CD4-positive, alpha-beta T cell (primary cell): ENCODE measurements around the gene METTL1. TPM values are rescaled to one million over a fixed set of nuclear protein-coding genes. Genes with fewer than 3 reads are reported as not detected.

Experiments
- ATAC-seq: fragments of 200-7000 bp; cut with Tn5 transposase; one replicate; pipeline ENCODE4 v1.10.0; 2022; ENCODE audit warnings: mild to moderate bottlenecking; ENCODE audit not compliant: poor library complexity
- CTCF ChIA-PET: fragments of 350-600 bp; sonication (Branson Sonifier 250); formaldehyde crosslinking; loops from one replicate; lab custom pipeline; 2021; ENCODE audit warnings: antibody characterized with exemption, inconsistent platforms; lab: Charles Lee
- POLR2A ChIA-PET: fragments of 350-600 bp; sonication (Branson Sonifier 250); formaldehyde crosslinking; loops from one replicate; lab custom pipeline; 2021; ENCODE audit warnings: antibody characterized with exemption, inconsistent platforms; lab: Charles Lee
- DNase-seq, 14 experiments: peaks; one replicate each; pipeline ENCODE4 v3.0.0-alpha.2; 2013 to 2020; ENCODE audit warnings: mixed read lengths in 2 of 14
- H3K27ac ChIP-seq, 2 donors: one replicate each; pipeline versions ENCODE4 v1.5.1 to v1.7.0; 2013; ENCODE audit warnings: low read length in 2 of 2, low read depth in 1 of 2, mild to moderate bottlenecking in 1 of 2
- H3K27me3 ChIP-seq, 2 experiments: 1 replicate in 1 of 2; 2 replicates in 1 of 2; pipeline versions ENCODE4 v1.6.1 to v1.7.0; 2013; ENCODE audit warnings: low read length in 2 of 2, control low read depth in 1 of 2, mild to moderate bottlenecking in 1 of 2, moderate library complexity in 1 of 2; ENCODE audit not compliant: insufficient read depth in 2 of 2, control insufficient read depth in 1 of 2
- H3K36me3 ChIP-seq: one replicate; pipeline ENCODE4 v1.6.1; 2013; ENCODE audit warnings: low read length, control low read depth; ENCODE audit not compliant: insufficient read depth
- H3K4me1 ChIP-seq: one replicate; pipeline ENCODE4 v1.6.1; 2013; ENCODE audit warnings: low read length, control low read depth; ENCODE audit not compliant: insufficient read depth
- H3K4me3 ChIP-seq: one replicate; pipeline ENCODE4 v1.5.1; 2013; ENCODE audit warnings: mild to moderate bottlenecking, low read length, moderate library complexity
- H3K9me3 ChIP-seq, 2 experiments: 1 replicate in 1 of 2; 2 replicates in 1 of 2; pipeline versions ENCODE4 v1.6.1 to v1.7.0; 2013; ENCODE audit warnings: low read length in 2 of 2, mild to moderate bottlenecking in 2 of 2, control low read depth in 1 of 2, moderate library complexity in 1 of 2; ENCODE audit not compliant: control insufficient read depth in 1 of 2, insufficient read depth in 1 of 2
- H3K27ac Mint-ChIP-seq: one replicate; pipeline ENCODE4 v1.8.0; 2020; ENCODE audit warnings: mixed read lengths
- H3K27me3 Mint-ChIP-seq: one replicate; pipeline ENCODE4 v1.8.0; 2021; ENCODE audit warnings: mixed read lengths
- H3K36me3 Mint-ChIP-seq: one replicate; pipeline ENCODE4 v1.8.0; 2021; ENCODE audit warnings: low read depth, mixed read lengths
- H3K4me1 Mint-ChIP-seq: one replicate; pipeline ENCODE4 v1.8.0; 2021; ENCODE audit warnings: low read depth, mixed read lengths
- H3K4me3 Mint-ChIP-seq: one replicate; pipeline ENCODE4 v1.8.0; 2020; ENCODE audit warnings: mild to moderate bottlenecking, mixed read lengths
- H3K9me3 Mint-ChIP-seq: one replicate; pipeline ENCODE4 v1.8.0; 2020; ENCODE audit warnings: mixed read lengths
- CTCF ChIP-seq: fragments of 200-600 bp; IDR thresholded peaks from one replicate; pipeline ENCODE4 v1.8.0; 2022; ENCODE audit warnings: antibody characterized with exemption, mild to moderate bottlenecking
- intact Hi-C, 2 experiments: fragments of 100-400 bp; cut with DNase I in 1 of 2; cut with micrococcal nuclease in 1 of 2; formaldehyde crosslinking; loops; one replicate each; pipeline versions ENCODE4 v1.15.1 to v1.9.0; 2023 to 2025; cut with DNase I, micrococcal nuclease
- total RNA-seq, 174 experiments: library from RNA in 2 of 174; stranded (reverse) in 2 of 174; gene quantifications; one replicate each; pipeline ENCODE4 v1.2.3 and lab custom pipeline; 2021 to 2026

METTL1 gene
- total RNA-seq, 2 experiments from 2014 or later: 9.3 to 12.0 TPM

- ChIA-PET CTCF (interaction anchor here (2.5 kb wide), 1 partner anchor 13 kb away, joined by 15 read pairs; no protein-coding TSS in a partner anchor), POLR2A (interaction anchor here (0.6 to 2.5 kb wide), 6 partner anchors 8 to 198 kb away, joined by 3 to 28 read pairs (median 5); partner anchors contain the start of genes ATP23, MARCHF9 and OS9)
- DNase-seq (no peak), ATAC-seq (no peak)
- Mint-ChIP-seq H3K4me3 (peak overlapping the region; percentile 94), H3K27me3 (no peaks in the 10 kb centered on the region), H3K36me3 (peaks cover 56% of the 10 kb centered on the region), H3K9me3 (no peaks in the 10 kb centered on the region), H3K27ac (peak overlapping the region; percentile 94), H3K4me1 (peaks cover 71% of the 10 kb centered on the region)
- no peaks in the 10 kb centered on the region for H3K9me3 ChIP-seq
- peak overlapping the region; percentile 84 to 96 for H3K27ac ChIP-seq
- intact Hi-C loops: loop anchor here (2.0 to 5.0 kb wide), 3 partner anchors 51 to 161 kb away; partner anchors contain the start of gene OS9 (in 1 of the 2)
- peaks cover 42% of the 10 kb centered on the region for H3K36me3 ChIP-seq
- no peak for TF ChIP-seq CTCF
- H3K4me3 ChIP-seq: no peak overlapping the region
- H3K4me1 ChIP-seq: peaks cover 66% of the 10 kb centered on the region
- no peaks in the 10 kb centered on the region for H3K27me3 ChIP-seq
Observed at GRCh38 chr12:57743769-57744168, 28.1 kb downstream of the METTL1 start.

GRCh38 chr12:57741844-57742738 lies 29.8 kb downstream of the METTL1 start:
- DNase-seq (peak; percentile 63 to 93 (median 74)), ATAC-seq (peak; percentile 49)
- H3K4me1 Mint-ChIP-seq: peaks cover 69% of the 10 kb centered on the region
- no peaks in the 10 kb centered on the region for H3K27me3 Mint-ChIP-seq
- Histone ChIP-seq H3K4me1 (peaks cover 73% of the 10 kb centered on the region), H3K27ac (peak overlapping the region; percentile 83 to 93), H3K27me3 (no peaks in the 10 kb centered on the region), H3K4me3 (peak overlapping the region; percentile 95), H3K36me3 (peaks cover 34% of the 10 kb centered on the region), H3K9me3 (no peaks in the 10 kb centered on the region)
- peak overlapping the region; percentile 94 for H3K27ac Mint-ChIP-seq
- peak; percentile 61 for TF ChIP-seq CTCF
- CTCF ChIA-PET: interaction anchor here (0.9 to 2.3 kb wide), 6 partner anchors 14 to 283 kb away, joined by 3 to 12 read pairs (median 6); partner anchors contain the start of genes B4GALNT1, GLI1 and MARCHF9
- peaks cover 42% of the 10 kb centered on the region for H3K36me3 Mint-ChIP-seq
- no peaks in the 10 kb centered on the region for H3K9me3 Mint-ChIP-seq
- POLR2A ChIA-PET: interaction anchor here (0.8 to 2.6 kb wide), 17 partner anchors 8 to 283 kb away, joined by 3 to 26 read pairs (median 4); partner anchors contain the start of genes ATP23, B4GALNT1, CDK4 and CTDSP2
- H3K4me3 Mint-ChIP-seq: peak overlapping the region; percentile 88
- intact Hi-C loops: loop anchor here (1.0 to 5.0 kb wide), 5 partner anchors 10 to 159 kb away; partner anchors contain the start of genes B4GALNT1 (in 1 of the 2), CDK4 (in 1 of the 2) and OS9 (in 1 of the 2)

GRCh38 chr12:57741413-57741789 lies 30.5 kb downstream of the METTL1 start:
- CTCF ChIA-PET: interaction anchor here (0.9 to 2.3 kb wide), 6 partner anchors 15 to 283 kb away, joined by 3 to 12 read pairs (median 6); partner anchors contain the start of genes B4GALNT1, GLI1 and MARCHF9
- H3K4me1 Mint-ChIP-seq: peaks cover 68% of the 10 kb centered on the region
- TF ChIP-seq CTCF: no peak
- Histone ChIP-seq H3K4me1 (peaks cover 77% of the 10 kb centered on the region), H3K36me3 (peaks cover 34% of the 10 kb centered on the region), H3K27me3 (no peaks in the 10 kb centered on the region), H3K4me3 (peak overlapping the region; percentile 95), H3K9me3 (no peaks in the 10 kb centered on the region), H3K27ac (peak overlapping the region; percentile 83 to 93)
- peak overlapping the region; percentile 94 for H3K27ac Mint-ChIP-seq
- POLR2A ChIA-PET: interaction anchor here (0.8 to 2.6 kb wide), 20 partner anchors 9 to 282 kb away, joined by 3 to 26 read pairs (median 4); partner anchors contain the start of genes ATP23, B4GALNT1, CDK4 and CTDSP2
- H3K9me3 Mint-ChIP-seq: no peaks in the 10 kb centered on the region
- intact Hi-C loops: loop anchor here in 1 of 2 experiments (1.0 to 5.0 kb wide), 3 partner anchors 11 to 114 kb away; partner anchors contain the start of genes CDK4 and OS9
- H3K36me3 Mint-ChIP-seq: peaks cover 41% of the 10 kb centered on the region
- peak overlapping the region; percentile 88 for H3K4me3 Mint-ChIP-seq
- DNase-seq: no peak
- no peaks in the 10 kb centered on the region for H3K27me3 Mint-ChIP-seq
- no peak for ATAC-seq
